ENCODE measurements around the gene NEK11.
A peak's percentile ranks its signal among the peaks of the same experiment; 100 is the strongest.

The NEK11 gene

GRCh38 chr3:131381445-131382291 lies 355.0 kb downstream of the NEK11 start, which contains the start of gene NUDT16:
Gene NUDT16 (plus strand): TSS chr3:131381774. CDS start chr3:131381805, 31 bp downstream.
- TF ChIP-seq TAF1 (IDR thresholded peaks at IDR 0.05; ENCODE audit: borderline replicate concordance, low read depth, low read length) (peak; percentile 79), POLR2AphosphoS5 (IDR thresholded peaks at IDR 0.05; ENCODE audit: low read depth, low read length) (peak; percentile 76), POLR2A (IDR thresholded peaks at IDR 0.05; ENCODE audit: low read depth, low read length) (peak; percentile 90)
- FAIRE-seq (peak; percentile 99), DNase-seq (ENCODE audit: insufficient read length) (peak; percentile 93)

GRCh38 chr3:131386429-131387165 lies 359.9 kb downstream of the NEK11 start:
- no peak for TF ChIP-seq POLR2AphosphoS5 (IDR thresholded peaks at IDR 0.05; ENCODE audit: low read depth, low read length)
- no peak for TF ChIP-seq TAF1 (IDR thresholded peaks at IDR 0.05; ENCODE audit: borderline replicate concordance, low read depth, low read length)
- no peak for TF ChIP-seq POLR2A (IDR thresholded peaks at IDR 0.05; ENCODE audit: low read depth, low read length)
- DNase-seq (ENCODE audit: insufficient read length) = no peak
- no peak for FAIRE-seq

GRCh38 chr3:131387796-131388489 lies 361.3 kb downstream of the NEK11 start:
- no peak for DNase-seq (ENCODE audit: insufficient read length)
- FAIRE-seq = no peak

GRCh38 chr3:131388490-131388799 lies 361.8 kb downstream of the NEK11 start:
- no peak for FAIRE-seq
- TF ChIP-seq POLR2AphosphoS5 (IDR thresholded peaks at IDR 0.05; ENCODE audit: low read depth, low read length) = no peak
- no peak for TF ChIP-seq POLR2A (IDR thresholded peaks at IDR 0.05; ENCODE audit: low read depth, low read length)
- TF ChIP-seq TAF1 (IDR thresholded peaks at IDR 0.05; ENCODE audit: borderline replicate concordance, low read depth, low read length) = no peak
- no peak for DNase-seq (ENCODE audit: insufficient read length)

More at GRCh38 chr3:131387796-131388489, 361.3 kb downstream of the NEK11 start:
- TF ChIP-seq POLR2AphosphoS5 (IDR thresholded peaks at IDR 0.05; ENCODE audit: low read depth, low read length) = no peak
- no peak for TF ChIP-seq POLR2A (IDR thresholded peaks at IDR 0.05; ENCODE audit: low read depth, low read length)
- no peak for TF ChIP-seq TAF1 (IDR thresholded peaks at IDR 0.05; ENCODE audit: borderline replicate concordance, low read depth, low read length)

GRCh38 chr3:131390331-131390730 lies 363.7 kb downstream of the NEK11 start:
- FAIRE-seq = no peak
- DNase-seq (ENCODE audit: insufficient read length) = no peak
- TF ChIP-seq POLR2AphosphoS5 (IDR thresholded peaks at IDR 0.05; ENCODE audit: low read depth, low read length) (no peak), TAF1 (IDR thresholded peaks at IDR 0.05; ENCODE audit: borderline replicate concordance, low read depth, low read length) (no peak), POLR2A (IDR thresholded peaks at IDR 0.05; ENCODE audit: low read depth, low read length) (no peak)

GRCh38 chr3:131393051-131393450 lies 366.4 kb downstream of the NEK11 start:
- FAIRE-seq (no peak), DNase-seq (ENCODE audit: insufficient read length) (no peak)
- TF ChIP-seq TAF1 (IDR thresholded peaks at IDR 0.05; ENCODE audit: borderline replicate concordance, low read depth, low read length) (no peak), POLR2AphosphoS5 (IDR thresholded peaks at IDR 0.05; ENCODE audit: low read depth, low read length) (no peak), POLR2A (IDR thresholded peaks at IDR 0.05; ENCODE audit: low read depth, low read length) (no peak)

- FAIRE-seq (no peak), DNase-seq (ENCODE audit: insufficient read length) (no peak)
- TF ChIP-seq TAF1 (IDR thresholded peaks at IDR 0.05; ENCODE audit: borderline replicate concordance, low read depth, low read length) = no peak
- TF ChIP-seq POLR2AphosphoS5 (IDR thresholded peaks at IDR 0.05; ENCODE audit: low read depth, low read length) = no peak
- no peak for TF ChIP-seq POLR2A (IDR thresholded peaks at IDR 0.05; ENCODE audit: low read depth, low read length)
These were observed 367.2 kb downstream of the NEK11 start for GRCh38 chr3:131393868-131394267.

- no peak for DNase-seq (ENCODE audit: insufficient read length)
- FAIRE-seq = no peak
- no peak for TF ChIP-seq TAF1 (IDR thresholded peaks at IDR 0.05; ENCODE audit: borderline replicate concordance, low read depth, low read length)
- no peak for TF ChIP-seq POLR2A (IDR thresholded peaks at IDR 0.05; ENCODE audit: low read depth, low read length)
These were observed 367.7 kb downstream of the NEK11 start for GRCh38 chr3:131394400-131394799.

GRCh38 chr3:131396170-131396569 lies 369.5 kb downstream of the NEK11 start:
- DNase-seq (ENCODE audit: insufficient read length) (no peak), FAIRE-seq (no peak)
- no peak for TF ChIP-seq POLR2AphosphoS5 (IDR thresholded peaks at IDR 0.05; ENCODE audit: low read depth, low read length)
- no peak for TF ChIP-seq POLR2A (IDR thresholded peaks at IDR 0.05; ENCODE audit: low read depth, low read length)
- TF ChIP-seq TAF1 (IDR thresholded peaks at IDR 0.05; ENCODE audit: borderline replicate concordance, low read depth, low read length) = no peak

- no peak for FAIRE-seq
- TF ChIP-seq POLR2A (IDR thresholded peaks at IDR 0.05; ENCODE audit: low read depth, low read length) = no peak
- TF ChIP-seq POLR2AphosphoS5 (IDR thresholded peaks at IDR 0.05; ENCODE audit: low read depth, low read length) = no peak
- TF ChIP-seq TAF1 (IDR thresholded peaks at IDR 0.05; ENCODE audit: borderline replicate concordance, low read depth, low read length) = no peak
- DNase-seq (ENCODE audit: insufficient read length) = no peak
These were observed 371.2 kb downstream of the NEK11 start for GRCh38 chr3:131397889-131398288.
